ENCODE data around the gene DEGS1.
A peak's percentile ranks its signal among the peaks of the same experiment; 100 is the strongest.

The DEGS1 gene

DNA sequence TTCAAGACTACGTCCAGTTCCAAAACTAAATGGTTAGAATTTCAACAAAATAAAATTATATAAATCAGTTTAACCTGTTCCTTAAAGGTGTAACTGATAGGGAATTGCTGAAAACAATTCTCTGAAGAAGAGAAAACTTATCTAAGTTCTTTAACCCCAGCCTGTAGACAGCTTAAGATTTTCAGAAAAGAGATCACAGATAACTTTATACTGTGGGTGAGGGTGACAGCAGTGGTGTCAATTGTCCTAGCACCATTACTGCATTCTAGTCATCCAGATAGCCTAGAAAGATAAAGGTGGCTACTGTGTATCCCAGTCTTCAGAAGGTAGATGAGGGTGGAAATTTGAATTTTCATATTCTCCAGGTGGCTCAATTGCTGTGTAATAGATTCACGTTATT is 19.7 kb upstream of the DEGS1 start:
- ChIA-PET POLR2A (no interaction called here), CTCF (interaction anchor here (1.2 to 2.1 kb wide), 2 partner anchors 11 to 151 kb away, joined by 3 to 13 read pairs; no protein-coding TSS in a partner anchor)
- Histone ChIP-seq H3K4me1 (ENCODE audit: control insufficient read depth, insufficient read depth, low read length) (no peaks in the 10 kb centered on the region), H3K27ac (ENCODE audit: extremely low read depth, low read depth, low read length) (no peak overlapping the region), H3K36me3 (ENCODE audit: control insufficient read depth in 2 of 2, insufficient read depth in 1 of 2, low read length in 2 of 2) (peaks cover 6 to 33% of the 10 kb centered on the region in 2 experiments; a peak in 2 of 3 replicates), H3K9me3 (ENCODE audit: control insufficient read depth, insufficient read depth, low read depth, low read length) (no peaks in the 10 kb centered on the region), H3K4me3 (ENCODE audit: low read depth, low read length) (no peak overlapping the region)
- TF ChIP-seq, protein P1, sequence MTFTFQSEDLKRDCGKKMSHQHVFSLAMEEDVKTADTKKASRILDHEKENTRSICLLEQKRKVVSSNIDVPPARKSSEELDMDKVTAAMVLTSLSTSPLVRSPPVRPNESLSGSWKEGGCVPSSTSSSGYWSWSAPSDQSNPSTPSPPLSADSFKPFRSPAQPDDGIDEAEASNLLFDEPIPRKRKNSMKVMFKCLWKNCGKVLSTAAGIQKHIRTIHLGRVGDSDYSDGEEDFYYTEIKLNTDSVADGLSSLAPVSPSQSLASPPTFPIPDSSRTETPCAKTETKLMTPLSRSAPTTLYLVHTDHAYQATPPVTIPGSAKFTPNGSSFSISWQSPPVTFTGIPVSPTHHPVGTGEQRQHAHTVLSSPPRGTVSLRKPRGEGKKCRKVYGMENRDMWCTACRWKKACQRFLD (tag by site-specific recombination; IDR thresholded peaks at IDR 0.05) = no peak
- TF ChIP-seq ZBTB21 (tag by site-specific recombination; IDR thresholded peaks at IDR 0.05) (no peak), ZNF354C (tag by site-specific recombination; IDR thresholded peaks at IDR 0.05; ENCODE audit: borderline replicate concordance, low read depth) (no peak), ZEB2 (tag by site-specific recombination; IDR thresholded peaks at IDR 0.05) (no peak), IKZF3 (tag by site-specific recombination; IDR thresholded peaks at IDR 0.05) (no peak), ZNF561 (tag by site-specific recombination; IDR thresholded peaks at IDR 0.05; ENCODE audit: borderline replicate concordance) (no peak), ZNF837 (tag by site-specific recombination; IDR thresholded peaks at IDR 0.05) (no peak), ZNF776 (tag by site-specific recombination; IDR thresholded peaks at IDR 0.05; ENCODE audit: borderline replicate concordance) (no peak), ZFP41 (tag by site-specific recombination; IDR thresholded peaks at IDR 0.05; ENCODE audit: borderline replicate concordance) (no peak), ZNF501 (tag by site-specific recombination; IDR thresholded peaks at IDR 0.05) (no peak), ZNF549 (tag by site-specific recombination; IDR thresholded peaks at IDR 0.05) (no peak), ZNF747 (tag by site-specific recombination; IDR thresholded peaks at IDR 0.05) (no peak), ZNF274 (IDR thresholded peaks at IDR 0.05; ENCODE audit: low read length) (no peak), ZNF274 (tag by site-specific recombination; IDR thresholded peaks at IDR 0.05; ENCODE audit: borderline replicate concordance) (no peak)

DNA sequence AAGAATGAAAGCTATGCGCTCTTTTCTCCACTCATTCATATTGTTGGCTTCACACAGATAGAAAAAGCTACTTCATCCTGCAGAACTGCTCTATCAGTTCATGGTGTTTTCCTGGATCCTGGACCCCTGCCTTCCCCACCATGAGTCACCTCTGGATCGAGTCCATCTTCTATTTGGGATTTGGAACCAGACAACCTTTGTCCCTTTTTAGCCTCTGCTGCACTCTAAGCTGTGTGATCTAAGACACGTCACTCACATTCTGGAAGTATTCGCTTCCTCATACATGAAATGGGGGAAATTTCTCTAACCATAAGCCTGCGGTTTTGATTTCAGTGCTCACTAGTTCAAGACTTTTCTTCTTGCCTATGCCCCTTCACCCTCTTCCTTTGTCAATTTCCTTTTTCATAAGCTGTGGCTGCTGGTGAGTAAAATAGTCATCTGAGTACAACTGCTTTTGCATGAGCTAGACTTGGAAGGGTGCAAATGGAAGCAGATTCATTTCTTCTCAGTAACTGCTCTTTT is 14.1 kb upstream of the DEGS1 start:
- Histone ChIP-seq H3K9me3 (ENCODE audit: control insufficient read depth, insufficient read depth, low read depth, low read length) (no peaks in the 10 kb centered on the region), H3K4me3 (ENCODE audit: low read depth, low read length) (no peak overlapping the region), H3K27ac (ENCODE audit: extremely low read depth, low read depth, low read length) (no peak overlapping the region), H3K4me1 (ENCODE audit: control insufficient read depth, insufficient read depth, low read length) (no peaks in the 10 kb centered on the region), H3K36me3 (ENCODE audit: control insufficient read depth in 2 of 2, insufficient read depth in 1 of 2, low read length in 2 of 2) (no peaks in the 10 kb centered on the region)
- CTCF ChIA-PET = interaction anchor here (0.5 to 1.6 kb wide), 4 partner anchors 14 to 164 kb away, joined by 5 to 7 read pairs (median 6); partner anchors contain the start of gene DEGS1
- TF ChIP-seq OVOL3 (tag by site-specific recombination; IDR thresholded peaks at IDR 0.05) = no peak
- TF ChIP-seq ZNF837 (tag by site-specific recombination; IDR thresholded peaks at IDR 0.05) = no peak
- 0 out of 2 replicates have a peak, but pooled peaks have one; percentile 40 for TF ChIP-seq PRDM1 (tag by site-specific recombination; IDR thresholded peaks at IDR 0.05)
- no peak for TF ChIP-seq ZNF645 (tag by site-specific recombination; IDR thresholded peaks at IDR 0.05)
- TF ChIP-seq SP3 (tag by site-specific recombination; IDR thresholded peaks at IDR 0.05) = no peak
- TF ChIP-seq, protein P2, sequence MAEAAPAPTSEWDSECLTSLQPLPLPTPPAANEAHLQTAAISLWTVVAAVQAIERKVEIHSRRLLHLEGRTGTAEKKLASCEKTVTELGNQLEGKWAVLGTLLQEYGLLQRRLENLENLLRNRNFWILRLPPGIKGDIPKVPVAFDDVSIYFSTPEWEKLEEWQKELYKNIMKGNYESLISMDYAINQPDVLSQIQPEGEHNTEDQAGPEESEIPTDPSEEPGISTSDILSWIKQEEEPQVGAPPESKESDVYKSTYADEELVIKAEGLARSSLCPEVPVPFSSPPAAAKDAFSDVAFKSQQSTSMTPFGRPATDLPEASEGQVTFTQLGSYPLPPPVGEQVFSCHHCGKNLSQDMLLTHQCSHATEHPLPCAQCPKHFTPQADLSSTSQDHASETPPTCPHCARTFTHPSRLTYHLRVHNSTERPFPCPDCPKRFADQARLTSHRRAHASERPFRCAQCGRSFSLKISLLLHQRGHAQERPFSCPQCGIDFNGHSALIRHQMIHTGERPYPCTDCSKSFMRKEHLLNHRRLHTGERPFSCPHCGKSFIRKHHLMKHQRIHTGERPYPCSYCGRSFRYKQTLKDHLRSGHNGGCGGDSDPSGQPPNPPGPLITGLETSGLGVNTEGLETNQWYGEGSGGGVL (tag by site-specific recombination; IDR thresholded peaks at IDR 0.05) = no peak
- TF ChIP-seq ZNF549 (tag by site-specific recombination; IDR thresholded peaks at IDR 0.05) = no peak
- TF ChIP-seq, protein P3, sequence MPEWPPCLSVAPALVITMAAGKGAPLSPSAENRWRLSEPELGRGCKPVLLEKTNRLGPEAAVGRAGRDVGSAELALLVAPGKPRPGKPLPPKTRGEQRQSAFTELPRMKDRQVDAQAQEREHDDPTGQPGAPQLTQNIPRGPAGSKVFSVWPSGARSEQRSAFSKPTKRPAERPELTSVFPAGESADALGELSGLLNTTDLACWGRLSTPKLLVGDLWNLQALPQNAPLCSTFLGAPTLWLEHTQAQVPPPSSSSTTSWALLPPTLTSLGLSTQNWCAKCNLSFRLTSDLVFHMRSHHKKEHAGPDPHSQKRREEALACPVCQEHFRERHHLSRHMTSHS (tag by site-specific recombination; IDR thresholded peaks at IDR 0.05) = no peak
- TF ChIP-seq ZBTB17 (tag by site-specific recombination; IDR thresholded peaks at IDR 0.05) = peak; percentile 29
- no peak for TF ChIP-seq PRDM4 (tag by site-specific recombination; IDR thresholded peaks at IDR 0.05)
- POLR2A ChIA-PET = interaction anchor here (1.6 kb wide), 1 partner anchor 14 kb away, joined by 6 read pairs; the partner anchor contains the start of gene DEGS1

Data from HEK293 (cell line).